HG03571 (cell line): Measurements from ENCODE around the gene HMGA1.
"Not testable (repeated sequence)": the region's sequence is repeated elsewhere in the genome, so short reads cannot be mapped to it uniquely, and the experiment has no call there.

Experiments used
- ATAC-seq: cut with Tn5 transposase; IDR thresholded peaks from one replicate; pipeline ENCODE4 v1.9.1; 2021; ENCODE audit not compliant: unreplicated experiment

Gene HMGA1

GRCh38 chr6:34259529-34260069 lies 22.9 kb downstream of the HMGA1 start:
- ATAC-seq = no peak

GRCh38 chr6:34260576-34261267 lies 24.0 kb downstream of the HMGA1 start:
- ATAC-seq = no peak

- not testable (repeated sequence) for ATAC-seq
Observed at GRCh38 chr6:34263484-34263883, 26.8 kb downstream of the HMGA1 start.

GRCh38 chr6:34267746-34268145 lies 31.1 kb downstream of the HMGA1 start:
- no peak for ATAC-seq

- not testable (repeated sequence) for ATAC-seq
Observed at GRCh38 chr6:34269132-34269531, 32.5 kb downstream of the HMGA1 start.

- ATAC-seq = not testable (repeated sequence)
Observed at GRCh38 chr6:34269658-34270341, 33.1 kb downstream of the HMGA1 start.

- ATAC-seq = no peak
Observed at GRCh38 chr6:34272013-34272926, 35.6 kb downstream of the HMGA1 start.

- ATAC-seq = no peak
Observed at GRCh38 chr6:34273242-34273805, 36.7 kb downstream of the HMGA1 start.

GRCh38 chr6:34274129-34274528 lies 37.5 kb downstream of the HMGA1 start:
- ATAC-seq = no peak

GRCh38 chr6:34275128-34275804 lies 38.6 kb downstream of the HMGA1 start:
- ATAC-seq = no peak

GRCh38 chr6:34276191-34276590 lies 39.5 kb downstream of the HMGA1 start:
- no peak for ATAC-seq

GRCh38 chr6:34276881-34277762 lies 40.4 kb downstream of the HMGA1 start:
- ATAC-seq = no peak

- ATAC-seq = no peak
Observed at GRCh38 chr6:34277763-34278112, 41.1 kb downstream of the HMGA1 start.

GRCh38 chr6:34278833-34279232 lies 42.2 kb downstream of the HMGA1 start:
- ATAC-seq = no peak

- ATAC-seq = no peak
Observed at GRCh38 chr6:34280216-34280615, 43.5 kb downstream of the HMGA1 start.

- no peak for ATAC-seq
Observed at GRCh38 chr6:34281702-34282334, 45.1 kb downstream of the HMGA1 start.

GRCh38 chr6:34284563-34285447 lies 48.1 kb downstream of the HMGA1 start:
- ATAC-seq = no peak
